DND-41 (cell line): ENCODE measurements around the gene ABTB1.

Experiments used
- ATAC-seq: fragments of 200-7000 bp; cut with Tn5 transposase; 3 replicates; pipeline ENCODE4 v1.9.1; 2021; ENCODE audit warnings: low read depth; ENCODE audit not compliant: insufficient read depth
- DNase-seq: peaks from one replicate; pipeline ENCODE4 v3.0.0-alpha.2; 2020
- H2AFZ ChIP-seq: 2 replicates; pipeline ENCODE4 v1.6.0; 2012; ENCODE audit warnings: low read depth, low read length
- H3K27ac ChIP-seq: 2 replicates; pipeline ENCODE4 v1.5.1; 2012; ENCODE audit warnings: low read length, inconsistent platforms
- H3K27me3 ChIP-seq: fragments of 200-600 bp; sonication (generic); 2 replicates; pipeline ENCODE4 v1.6.0; 2012; ENCODE audit warnings: low read length, mild to moderate bottlenecking, inconsistent platforms; ENCODE audit not compliant: insufficient read depth, poor library complexity
- H3K36me3 ChIP-seq: 2 replicates; pipeline ENCODE4 v1.5.1; 2012; ENCODE audit warnings: low read length, inconsistent platforms; ENCODE audit not compliant: insufficient read depth
- H3K4me1 ChIP-seq: 2 replicates; pipeline ENCODE4 v1.5.1; 2012; ENCODE audit warnings: mild to moderate bottlenecking, low read length; ENCODE audit not compliant: insufficient read depth
- H3K4me2 ChIP-seq: 2 replicates; pipeline ENCODE4 v1.6.0; 2012; ENCODE audit warnings: mild to moderate bottlenecking, moderate library complexity, low read length, inconsistent platforms; ENCODE audit not compliant: insufficient read depth
- H3K4me3 ChIP-seq, 2 experiments: fragments of 200-600 bp in 1 of 2; shearing (Covaris generic) in 1 of 2; 2 replicates each; pipeline ENCODE4 v1.5.1; 2012 to 2016; ENCODE audit warnings: inconsistent platforms in 2 of 2, low read length in 2 of 2, mild to moderate bottlenecking in 2 of 2, low read depth in 1 of 2, moderate library complexity in 1 of 2
- H3K79me2 ChIP-seq: 2 replicates; pipeline ENCODE4 v1.6.0; 2012; ENCODE audit warnings: low read length, inconsistent platforms; ENCODE audit not compliant: insufficient read depth
- H3K9ac ChIP-seq: 2 replicates; pipeline ENCODE4 v1.6.0; 2012; ENCODE audit warnings: low read depth, mild to moderate bottlenecking, inconsistent platforms, low read length, moderate library complexity
- H3K9me3 ChIP-seq: 2 replicates; pipeline ENCODE4 v1.5.1; 2012; ENCODE audit warnings: low read length, moderate library complexity, mild to moderate bottlenecking, inconsistent platforms; ENCODE audit not compliant: insufficient read depth, severe bottlenecking
- H4K20me1 ChIP-seq: 2 replicates; pipeline ENCODE4 v1.6.0; 2012; ENCODE audit warnings: low read length; ENCODE audit not compliant: insufficient read depth
- CTCF ChIP-seq: IDR thresholded peaks from 2 replicates; pipeline ENCODE4 v1.5.1; 2012; ENCODE audit warnings: borderline replicate concordance, low read length, moderate library complexity, mild to moderate bottlenecking; ENCODE audit not compliant: poor library complexity, severe bottlenecking; ENCODE audit errors: extremely low read depth
- EZH2 ChIP-seq: IDR thresholded peaks from 3 replicates; pipeline ENCODE4 v1.6.1; 2012; ENCODE audit warnings: borderline replicate concordance, low read depth, mild to moderate bottlenecking, moderate library complexity, low read length, inconsistent platforms; ENCODE audit not compliant: severe bottlenecking

ABTB1 gene

GRCh38 chr3:127691974-127692373 lies 19.2 kb downstream of the ABTB1 start:
- H3K9me3 ChIP-seq = no peaks in the 10 kb centered on the region
- H3K9ac ChIP-seq = no peak overlapping the region
- no peaks in the 10 kb centered on the region for H3K27me3 ChIP-seq
- no peaks in the 10 kb centered on the region for H3K36me3 ChIP-seq
- no peak overlapping the region for H3K4me3 ChIP-seq
- no peak overlapping the region for H3K4me2 ChIP-seq
- TF ChIP-seq EZH2 (no peak), CTCF (no peak)
- no peak overlapping the region for H3K27ac ChIP-seq
- DNase-seq (no peak), ATAC-seq (no peak)
- H2AFZ ChIP-seq = no peak overlapping the region
- no peaks in the 10 kb centered on the region for H4K20me1 ChIP-seq
- H3K79me2 ChIP-seq = no peaks in the 10 kb centered on the region
- no peaks in the 10 kb centered on the region for H3K4me1 ChIP-seq

GRCh38 chr3:127692501-127693335 lies 20.0 kb downstream of the ABTB1 start:
- no peak overlapping the region for H3K27ac ChIP-seq
- H3K79me2 ChIP-seq = no peaks in the 10 kb centered on the region
- DNase-seq (no peak), ATAC-seq (no peak)
- TF ChIP-seq CTCF = no peak
- no peak overlapping the region for H3K4me3 ChIP-seq
- H3K4me2 ChIP-seq = no peak overlapping the region
- no peaks in the 10 kb centered on the region for H3K36me3 ChIP-seq
- no peaks in the 10 kb centered on the region for H3K4me1 ChIP-seq
- no peak overlapping the region for H2AFZ ChIP-seq
- H3K9me3 ChIP-seq = no peaks in the 10 kb centered on the region
- H3K9ac ChIP-seq = no peak overlapping the region
- no peaks in the 10 kb centered on the region for H4K20me1 ChIP-seq
- no peaks in the 10 kb centered on the region for H3K27me3 ChIP-seq

- no peak overlapping the region for H3K27ac ChIP-seq
- TF ChIP-seq CTCF (no peak), EZH2 (no peak)
- no peaks in the 10 kb centered on the region for H3K4me1 ChIP-seq
- no peak overlapping the region for H3K4me3 ChIP-seq
- no peaks in the 10 kb centered on the region for H3K36me3 ChIP-seq
- H3K27me3 ChIP-seq = no peaks in the 10 kb centered on the region
- H3K9ac ChIP-seq = no peak overlapping the region
- H3K79me2 ChIP-seq = no peaks in the 10 kb centered on the region
- no peaks in the 10 kb centered on the region for H4K20me1 ChIP-seq
- no peak overlapping the region for H2AFZ ChIP-seq
- H3K4me2 ChIP-seq = no peak overlapping the region
- no peak for DNase-seq
- H3K9me3 ChIP-seq = no peaks in the 10 kb centered on the region
- no peak for ATAC-seq
Measured at GRCh38 chr3:127693336-127693843, 20.6 kb downstream of the ABTB1 start.
